GM21786 (cell line): ENCODE results near the gene ARHGEF9.
A peak's percentile ranks its signal among the peaks of the same experiment; 100 is the strongest.
"Not testable (repeated sequence)": the region's sequence is repeated elsewhere in the genome, so short reads cannot be mapped to it uniquely, and the experiment has no call there.

Source experiments
- ATAC-seq: cut with Tn5 transposase; IDR thresholded peaks from one replicate; pipeline ENCODE4 v1.9.1; 2021; ENCODE audit not compliant: unreplicated experiment

The ARHGEF9 gene

GRCh38 chrX:63784902-63785707 lies at the start of gene ARHGEF9:
Gene ARHGEF9 (minus strand): TSS chrX:63785214. CDS start chrX:63785145, 69 bp downstream.
- ATAC-seq = no peak

GRCh38 chrX:63825446-63825845 lies 40.4 kb upstream of the ARHGEF9 start:
- not testable (repeated sequence) for ATAC-seq

- no peak for ATAC-seq
Measured at GRCh38 chrX:63818156-63818555, 33.1 kb upstream of the ARHGEF9 start.

GRCh38 chrX:63817696-63818095 lies 32.7 kb upstream of the ARHGEF9 start:
- no peak for ATAC-seq

DNA sequence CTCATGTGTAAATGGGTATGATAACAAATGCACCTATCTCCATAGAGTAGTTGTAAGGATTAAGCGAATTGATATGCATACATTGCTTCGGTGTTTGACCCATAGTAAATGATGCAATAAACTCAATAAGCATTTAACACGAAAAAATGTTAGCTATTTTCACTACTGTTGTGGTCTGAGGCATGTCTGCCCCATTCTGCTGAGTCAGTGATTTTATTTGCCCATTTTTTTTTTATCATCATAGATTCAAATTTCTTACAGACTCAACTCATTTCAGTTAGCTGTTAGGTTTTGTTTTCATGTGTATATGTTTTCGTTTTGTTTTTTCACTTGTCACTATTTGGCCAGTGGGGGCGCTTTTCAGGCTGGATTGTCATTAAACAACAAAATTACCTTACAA lies 27.8 kb upstream of the ARHGEF9 start:
- ATAC-seq = no peak

GRCh38 chrX:63810746-63811145 lies 25.7 kb upstream of the ARHGEF9 start:
- ATAC-seq = no peak

- ATAC-seq = no peak
Measured at GRCh38 chrX:63809173-63809572, 24.2 kb upstream of the ARHGEF9 start.

DNA sequence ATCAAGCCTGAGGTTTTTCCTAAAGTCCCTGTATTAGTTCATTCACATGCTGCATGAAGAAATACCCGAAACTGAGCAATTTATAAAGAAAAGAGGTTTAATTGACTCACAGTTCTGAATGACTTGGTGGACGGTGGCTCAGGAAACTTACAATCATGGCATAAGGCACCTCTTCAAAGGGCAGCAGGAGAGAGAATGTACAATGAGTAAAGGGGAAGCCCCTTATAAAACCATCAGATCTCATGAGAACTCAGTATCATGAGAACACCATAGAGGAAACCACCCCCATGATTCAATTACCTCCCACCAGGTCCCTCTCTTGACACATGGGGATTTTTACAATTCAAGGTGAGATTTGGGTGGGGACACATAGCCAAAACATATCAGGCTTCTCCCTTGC lies 10.4 kb upstream of the ARHGEF9 start:
- not testable (repeated sequence) for ATAC-seq

- no peak for ATAC-seq
Measured at GRCh38 chrX:63785708-63786040, 660 bp upstream of the ARHGEF9 start.

GRCh38 chrX:63784346-63784901 lies 590 bp downstream of the ARHGEF9 start:
- ATAC-seq = no peak

- no peak for ATAC-seq
Measured at GRCh38 chrX:63782515-63782914, 2.5 kb downstream of the ARHGEF9 start.

- no peak for ATAC-seq
Measured at GRCh38 chrX:63768760-63769159, 16.3 kb downstream of the ARHGEF9 start.

- no peak for ATAC-seq
Measured at GRCh38 chrX:63765712-63766111, 19.3 kb downstream of the ARHGEF9 start.

- ATAC-seq = no peak
Measured at GRCh38 chrX:63764946-63765345, 20.1 kb downstream of the ARHGEF9 start.

DNA sequence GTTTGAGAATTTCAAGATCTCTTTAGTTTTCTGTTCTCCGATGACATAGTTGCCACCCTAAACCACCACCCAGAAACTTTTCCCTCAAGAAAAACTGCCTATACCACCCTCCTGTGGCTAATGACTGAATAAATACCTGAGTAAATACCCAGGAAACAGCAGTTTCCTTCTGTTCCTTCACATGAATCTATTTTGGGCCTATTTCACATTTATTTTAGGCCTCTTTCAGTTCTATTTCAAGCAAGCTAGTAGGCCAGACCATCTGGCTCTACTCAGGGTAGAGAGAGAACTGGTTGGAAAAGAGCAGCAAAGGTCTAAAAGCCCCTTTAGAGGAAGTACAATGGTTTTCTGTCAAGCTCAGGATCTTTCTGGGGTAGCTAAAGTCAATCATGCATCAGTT lies 23.4 kb downstream of the ARHGEF9 start:
- ATAC-seq = peak; percentile 82

- no peak for ATAC-seq
Measured at GRCh38 chrX:63758011-63758410, 27.0 kb downstream of the ARHGEF9 start.

- ATAC-seq = no peak
Measured at GRCh38 chrX:63755892-63756291, 29.1 kb downstream of the ARHGEF9 start.

GRCh38 chrX:63754860-63755579 lies 30.0 kb downstream of the ARHGEF9 start:
- peak; percentile 95 for ATAC-seq

DNA sequence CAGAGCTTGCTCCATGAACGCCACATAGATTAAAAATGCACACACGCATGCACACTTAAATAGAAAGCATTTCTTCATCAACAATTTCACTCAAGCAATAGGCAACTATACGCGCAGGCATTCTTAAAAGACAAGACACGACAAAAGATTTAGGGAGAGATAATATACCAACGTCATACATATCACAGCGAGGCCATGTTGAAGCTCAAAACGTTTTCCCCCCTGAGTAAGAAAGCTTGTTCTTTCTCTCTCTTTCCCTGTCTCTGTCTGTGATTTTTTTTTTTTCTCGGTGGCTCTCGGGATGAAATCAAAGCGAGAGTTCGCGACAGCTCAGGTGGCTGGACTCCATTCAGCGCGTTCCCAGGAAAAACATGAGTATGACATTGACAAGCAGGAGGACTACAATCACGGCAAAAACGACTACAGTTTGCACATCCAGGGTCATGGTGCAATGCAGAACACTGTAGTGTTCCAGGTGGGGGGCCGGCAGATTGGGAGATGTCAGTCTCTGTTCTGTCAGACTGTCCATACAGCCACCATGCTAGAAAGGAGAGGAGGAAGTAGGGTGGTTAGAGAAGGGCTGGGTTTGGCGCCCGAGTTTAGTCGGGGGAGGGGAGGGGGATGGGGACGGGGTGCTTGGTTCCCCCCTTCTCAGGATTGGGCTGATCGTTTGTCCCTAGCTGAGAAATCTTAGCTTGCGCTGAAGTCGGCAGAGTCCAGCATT lies 30.7 kb downstream of the ARHGEF9 start:
- peak; percentile 19 for ATAC-seq

DNA sequence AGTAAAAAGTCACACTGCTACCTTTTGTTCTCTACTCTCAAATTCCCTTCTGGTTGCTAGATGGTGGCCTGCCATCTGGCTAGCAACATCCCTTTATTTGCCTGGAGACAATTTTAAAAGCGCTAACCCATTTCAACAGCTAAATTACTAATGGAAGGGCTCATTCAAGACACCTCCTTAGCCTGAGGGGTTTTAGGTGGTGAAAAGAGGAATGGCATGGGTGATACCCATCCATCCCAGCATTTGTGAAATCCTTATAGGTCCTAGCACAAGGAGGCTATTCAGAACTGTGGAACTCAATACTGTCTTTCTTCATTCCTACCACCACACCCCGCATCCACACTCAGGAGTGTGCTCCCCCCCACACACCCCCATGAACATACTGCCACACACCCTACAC lies 33.5 kb downstream of the ARHGEF9 start:
- no peak for ATAC-seq

DNA sequence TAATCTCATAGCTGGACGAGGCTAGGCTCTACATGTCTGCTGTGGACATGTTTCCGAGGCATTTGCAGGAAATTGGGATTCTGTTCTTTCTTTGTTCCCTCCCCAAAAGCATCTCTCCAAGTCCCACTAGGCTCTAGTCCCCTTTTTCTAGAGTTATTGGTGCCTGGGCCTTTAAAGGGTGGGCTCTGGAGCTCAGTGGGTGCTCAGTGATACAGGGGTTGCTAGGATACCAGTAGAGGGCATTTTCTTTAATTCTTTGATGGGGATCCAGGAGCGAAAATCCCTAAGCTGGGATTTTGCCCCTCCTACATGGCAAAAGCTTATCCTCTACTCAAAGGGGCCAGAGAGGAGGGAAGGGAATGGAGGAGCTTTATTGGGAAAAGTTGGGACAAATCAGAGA lies 34.2 kb downstream of the ARHGEF9 start:
- ATAC-seq = no peak
